Raji (cell line): ENCODE results near the gene COG7.

Experiments used
- POLR2A ChIP-seq: IDR thresholded peaks from 2 replicates; pipeline ENCODE4 v1.6.1; 2011; ENCODE audit warnings: low read depth, low read length, control low read depth; ENCODE audit not compliant: insufficient read depth

Gene COG7

GRCh38 chr16:23383881-23384280 is 69.1 kb downstream of the COG7 start:
- TF ChIP-seq POLR2A: no peak

GRCh38 chr16:23382279-23382678 is 70.7 kb downstream of the COG7 start:
- TF ChIP-seq POLR2A: no peak

- no peak for TF ChIP-seq POLR2A
Measured at GRCh38 chr16:23380501-23380951, 72.5 kb downstream of the COG7 start.

- TF ChIP-seq POLR2A: no peak
Measured at GRCh38 chr16:23379707-23380106, 73.3 kb downstream of the COG7 start.

- TF ChIP-seq POLR2A: no peak
Measured at GRCh38 chr16:23378921-23379320, 74.1 kb downstream of the COG7 start.

GRCh38 chr16:23378256-23378655 is 74.7 kb downstream of the COG7 start:
- TF ChIP-seq POLR2A: no peak

- TF ChIP-seq POLR2A: no peak
Measured at GRCh38 chr16:23377071-23377931, 75.7 kb downstream of the COG7 start.

- no peak for TF ChIP-seq POLR2A
Measured at GRCh38 chr16:23375643-23376042, 77.3 kb downstream of the COG7 start.

GRCh38 chr16:23374721-23375510 is 78.1 kb downstream of the COG7 start:
- TF ChIP-seq POLR2A: no peak

- TF ChIP-seq POLR2A: no peak
Measured at GRCh38 chr16:23373436-23374219, 79.4 kb downstream of the COG7 start.

- no peak for TF ChIP-seq POLR2A
Measured at GRCh38 chr16:23371368-23371767, 81.6 kb downstream of the COG7 start.

- no peak for TF ChIP-seq POLR2A
Measured at GRCh38 chr16:23369416-23369815, 83.6 kb downstream of the COG7 start.

- no peak for TF ChIP-seq POLR2A
Measured at GRCh38 chr16:23368469-23368868, 84.5 kb downstream of the COG7 start.

GRCh38 chr16:23367988-23368387 is 85.0 kb downstream of the COG7 start:
- no peak for TF ChIP-seq POLR2A

GRCh38 chr16:23367564-23367963 is 85.4 kb downstream of the COG7 start:
- TF ChIP-seq POLR2A: no peak
